ENCODE measurements around the gene GALNS. TPM values are rescaled to one million over a fixed set of nuclear protein-coding genes. Genes with fewer than 3 reads are reported as not detected.

Gene GALNS
- total RNA-seq, result 38.1 and 38.2 TPM in 2 replicates

GRCh38 chr16:88856828-88857727, at the start of gene GALNS, which contains the start of gene TRAPPC2L:
Gene GALNS (minus strand): TSS chr16:88856947. CDS start chr16:88856877, 70 bp downstream.
Gene TRAPPC2L (plus strand): TSS chr16:88857127. CDS start chr16:88857151, 24 bp downstream.

GRCh38 chr16:88866151-88866920, 9.6 kb upstream of the GALNS start, which contains the start of gene PABPN1L:
Gene PABPN1L (minus strand): TSS chr16:88866660. CDS start chr16:88866606, 54 bp downstream.

GRCh38 chr16:88811769-88812512, 44.8 kb downstream of the GALNS start, which contains the start of gene APRT:
Gene APRT (minus strand): TSS chr16:88811928. CDS start chr16:88811899, 29 bp downstream.

GRCh38 chr16:88803264-88803987, 53.3 kb downstream of the GALNS start, which contains the start of gene CDT1:
Gene CDT1 (plus strand): TSS chr16:88803789. CDS start chr16:88803832, 43 bp downstream.

GRCh38 chr16:88785106-88785924, 71.4 kb downstream of the GALNS start, which contains the start of gene PIEZO1:
Gene PIEZO1 (minus strand): TSS chr16:88785220. CDS start chr16:88784964, 256 bp downstream.

Other genes with a start within 250 kb of the GALNS start
- gene IL17C, start 218.4 kb downstream of the GALNS start, total RNA-seq, result not detected in 2 replicates
- gene CYBA, start 205.9 kb downstream of the GALNS start, total RNA-seq, result 490 and 554 TPM in 2 replicates
- gene MVD, start 193.9 kb downstream of the GALNS start, total RNA-seq, result 54.0 and 99.6 TPM in 2 replicates
- 0.16 TPM in 1 of 2 replicates, not detected in the other for gene SNAI3, start 170.4 kb downstream of the GALNS start, total RNA-seq
- gene RNF166, start 150.5 kb downstream of the GALNS start, total RNA-seq, result 14.1 and 15.1 TPM in 2 replicates
- 13.0 and 13.5 TPM in 2 replicates for gene CTU2, start 150.4 kb downstream of the GALNS start, total RNA-seq
- gene PIEZO1, start 71.7 kb downstream of the GALNS start, total RNA-seq, result 232 and 251 TPM in 2 replicates
- gene CDT1, start 53.2 kb downstream of the GALNS start, total RNA-seq, result 2.5 and 7.3 TPM in 2 replicates
- gene APRT, start 45.0 kb downstream of the GALNS start, total RNA-seq, result 251 and 258 TPM in 2 replicates
- gene TRAPPC2L, start 180 bp upstream of the GALNS start, total RNA-seq, result 41.5 TPM in 2 replicates
- gene PABPN1L, start 9.7 kb upstream of the GALNS start, total RNA-seq, result not detected in 2 replicates
- not detected in 2 replicates for gene CBFA2T3, start 120.3 kb upstream of the GALNS start, total RNA-seq
- 24.6 and 30.3 TPM in 2 replicates for gene ACSF3, start 236.9 kb upstream of the GALNS start, total RNA-seq